OCI-LY1 (cell line): ENCODE data around the gene SI.
"Not testable (repeated sequence)": the region's sequence is repeated elsewhere in the genome, so short reads cannot be mapped to it uniquely, and the experiment has no call there.

ENCODE experiments used
- H2AFZ ChIP-seq: fragments of 200-600 bp; sonication (generic), shearing (Covaris generic); 2 replicates; pipeline ENCODE4 v1.6.0; 2014; ENCODE audit warnings: antibody characterized with exemption, mild to moderate bottlenecking, low read length
- H3F3A ChIP-seq: fragments of 200-600 bp; sonication (generic), shearing (Covaris generic); 2 replicates; pipeline ENCODE4 v1.6.0; 2014; ENCODE audit warnings: mild to moderate bottlenecking, antibody characterized with exemption, low read length, moderate library complexity; ENCODE audit not compliant: insufficient read depth
- H3K27ac ChIP-seq: fragments of 200-600 bp; sonication (generic); 2 replicates; pipeline ENCODE4 v1.5.1; 2014; ENCODE audit warnings: low read length, mixed run types, mild to moderate bottlenecking, low read depth; ENCODE audit not compliant: poor library complexity, severe bottlenecking
- H3K27me3 ChIP-seq: fragments of 200-600 bp; sonication (generic); 2 replicates; pipeline ENCODE4 v1.6.0; 2014; ENCODE audit warnings: antibody characterized with exemption, mild to moderate bottlenecking, low read length, moderate library complexity; ENCODE audit not compliant: insufficient read depth
- H3K36me3 ChIP-seq: fragments of 200-600 bp; sonication (generic); 2 replicates; pipeline ENCODE4 v1.6.1; 2014; ENCODE audit warnings: mild to moderate bottlenecking, antibody characterized with exemption, low read length, moderate library complexity, mixed read lengths; ENCODE audit not compliant: insufficient read depth
- H3K4me1 ChIP-seq: fragments of 200-600 bp; sonication (generic); 2 replicates; pipeline ENCODE4 v1.5.1; 2014; ENCODE audit warnings: mild to moderate bottlenecking, low read length, moderate library complexity; ENCODE audit not compliant: insufficient read depth, severe bottlenecking
- H3K4me2 ChIP-seq: fragments of 200-600 bp; sonication (generic), shearing (Covaris generic); 2 replicates; pipeline ENCODE4 v1.6.1; 2014; ENCODE audit warnings: low read length
- H3K4me3 ChIP-seq: fragments of 200-600 bp; sonication (generic); 2 replicates; pipeline ENCODE4 v1.5.1; 2014; ENCODE audit warnings: low read length, low read depth, mild to moderate bottlenecking, mixed read lengths; ENCODE audit not compliant: poor library complexity, severe bottlenecking
- H3K79me2 ChIP-seq: fragments of 200-600 bp; shearing (Covaris generic); 2 replicates; pipeline ENCODE4 v1.6.1; 2016; ENCODE audit warnings: mixed run types, low read length, mixed read lengths; ENCODE audit not compliant: insufficient read depth
- H3K9ac ChIP-seq: fragments of 200-600 bp; sonication (generic), shearing (Covaris generic); 2 replicates; pipeline ENCODE4 v1.6.1; 2014; ENCODE audit warnings: mild to moderate bottlenecking, low read length, mixed read lengths
- H3K9me2 ChIP-seq: fragments of 200-600 bp; sonication (generic), shearing (Covaris generic); 2 replicates; pipeline ENCODE4 v1.6.1; 2014; ENCODE audit warnings: low read depth, mild to moderate bottlenecking, low read length, mixed read lengths
- H3K9me3 ChIP-seq: fragments of 200-600 bp; shearing (Covaris generic); 2 replicates; pipeline ENCODE4 v1.6.1; 2014; ENCODE audit warnings: low read length, mixed read lengths
- H4K20me1 ChIP-seq: fragments of 200-600 bp; sonication (generic), shearing (Covaris generic); 2 replicates; pipeline ENCODE4 v1.6.0; 2016; ENCODE audit warnings: mild to moderate bottlenecking, low read length; ENCODE audit not compliant: insufficient read depth
- CTCF ChIP-seq: fragments of 200-600 bp; sonication (generic), shearing (Covaris generic); IDR thresholded peaks from 2 replicates; pipeline ENCODE4 v1.5.1; 2017; ENCODE audit warnings: mild to moderate bottlenecking, antibody characterized with exemption, low read length, moderate library complexity, mixed read lengths
- EZH2 ChIP-seq: fragments of 200-600 bp; sonication (generic), shearing (Covaris generic); IDR thresholded peaks from 2 replicates; pipeline ENCODE4 v1.8.0; 2017; ENCODE audit warnings: borderline replicate concordance, mixed run types, mild to moderate bottlenecking, antibody characterized with exemption, low read length, moderate library complexity, mixed read lengths

Gene SI

GRCh38 chr3:164962610-164963009, 115.7 kb downstream of the SI start:
- Histone ChIP-seq H3F3A (no peaks in the 10 kb centered on the region), H3K79me2 (no peaks in the 10 kb centered on the region), H3K27ac (no peak overlapping the region), H3K4me3 (no peak overlapping the region), H3K9me3 (no peaks in the 10 kb centered on the region), H3K36me3 (no peaks in the 10 kb centered on the region), H2AFZ (no peak overlapping the region), H4K20me1 (no peaks in the 10 kb centered on the region), H3K27me3 (no peaks in the 10 kb centered on the region), H3K4me1 (no peaks in the 10 kb centered on the region), H3K9me2 (no peaks in the 10 kb centered on the region), H3K4me2 (no peak overlapping the region), H3K9ac (no peak overlapping the region)
- TF ChIP-seq CTCF (no peak), EZH2 (no peak)

GRCh38 chr3:164952966-164953365, 125.3 kb downstream of the SI start:
- Histone ChIP-seq H3K9ac (no peak overlapping the region), H3K27ac (no peak overlapping the region), H3K4me1 (no peaks in the 10 kb centered on the region), H3K9me3 (no peaks in the 10 kb centered on the region), H4K20me1 (no peaks in the 10 kb centered on the region), H3K36me3 (no peaks in the 10 kb centered on the region), H2AFZ (no peak overlapping the region), H3K79me2 (no peaks in the 10 kb centered on the region), H3F3A (no peaks in the 10 kb centered on the region), H3K4me3 (no peak overlapping the region), H3K4me2 (no peak overlapping the region), H3K9me2 (no peaks in the 10 kb centered on the region), H3K27me3 (no peaks in the 10 kb centered on the region)
- TF ChIP-seq CTCF (no peak), EZH2 (no peak)

- not testable (repeated sequence) for H3K4me3 ChIP-seq, H3K36me3 ChIP-seq, H3K27me3 ChIP-seq, H3K27ac ChIP-seq, H3K4me2 ChIP-seq, H3F3A ChIP-seq, H3K9me3 ChIP-seq, H3K9me2 ChIP-seq, H3K9ac ChIP-seq, H3K79me2 ChIP-seq, H3K4me1 ChIP-seq, H2AFZ ChIP-seq, H4K20me1 ChIP-seq
Observed at GRCh38 chr3:164951403-164951802, 126.9 kb downstream of the SI start.

- Histone ChIP-seq H3K9me2 (no peaks in the 10 kb centered on the region; the same call in 1 of the 2 replicates), H3K27ac (no peak overlapping the region)
Observed at GRCh38 chr3:164940745-164941144, 137.6 kb downstream of the SI start.

More at GRCh38 chr3:164940745-164941144, 137.6 kb downstream of the SI start:
- Histone ChIP-seq H3F3A (no peaks in the 10 kb centered on the region), H3K36me3 (no peaks in the 10 kb centered on the region), H3K27me3 (no peaks in the 10 kb centered on the region), H2AFZ (no peak overlapping the region), H3K9me3 (no peaks in the 10 kb centered on the region; the same call in 1 of the 2 replicates), H3K9ac (no peak overlapping the region), H3K79me2 (no peaks in the 10 kb centered on the region), H3K4me2 (no peak overlapping the region), H4K20me1 (no peaks in the 10 kb centered on the region), H3K4me1 (no peaks in the 10 kb centered on the region), H3K4me3 (no peak overlapping the region)
- TF ChIP-seq CTCF (no peak), EZH2 (no peak)
